Psoas muscle (tissue), 8 donors: ENCODE measurements around the gene WDR55. TPM values are rescaled to one million over a fixed set of nuclear protein-coding genes. Genes with fewer than 3 reads are reported as not detected.
A peak's percentile ranks its signal among the peaks of the same experiment; 100 is the strongest.
"Not testable (repeated sequence)": the region's sequence is repeated elsewhere in the genome, so short reads cannot be mapped to it uniquely, and the experiment has no call there.

ENCODE experiments used
- ATAC-seq, 4 donors: fragments of 200-7000 bp; cut with Tn5 transposase; one replicate each; pipeline ENCODE4 v1.9.1; 2020; ENCODE audit warnings: moderate library complexity in 3 of 4, mild to moderate bottlenecking in 2 of 4
- DNase-seq, 2 donors: peaks; one replicate each; pipeline ENCODE4 v3.0.0-alpha.2; 2020
- H3K27ac ChIP-seq: fragments of 200-600 bp; one replicate; pipeline ENCODE4 v1.8.0; 2022
- H3K27me3 ChIP-seq, 3 donors: fragments of 200-600 bp in 1 of 3; one replicate each; pipeline versions ENCODE4 v1.6.1 to v1.8.0; 2013 to 2022; ENCODE audit warnings: low read length in 2 of 3, mild to moderate bottlenecking in 2 of 3, moderate library complexity in 1 of 3; ENCODE audit not compliant: insufficient read depth in 3 of 3
- H3K36me3 ChIP-seq, 2 donors: fragments of 200-600 bp in 1 of 2; one replicate each; pipeline versions ENCODE4 v1.6.1 to v1.8.0; 2013 to 2022; ENCODE audit warnings: low read depth in 1 of 2, mild to moderate bottlenecking in 1 of 2, moderate library complexity in 1 of 2; ENCODE audit not compliant: insufficient read depth in 1 of 2
- H3K4me1 ChIP-seq: fragments of 200-600 bp; one replicate; pipeline ENCODE4 v1.8.0; 2022
- H3K4me3 ChIP-seq: fragments of 200-600 bp; one replicate; pipeline ENCODE4 v1.8.0; 2022; ENCODE audit warnings: mild to moderate bottlenecking
- H3K9me3 ChIP-seq: fragments of 200-600 bp; one replicate; pipeline ENCODE4 v1.8.0; 2022
- WGBS, 3 donors: extraction: QIAGEN DNeasy Blood & Tissue Kit; methylation state at CpG; one replicate each; pipeline versions ENCODE4 v1.1.6 to v1.1.7; 2013; 5-methylcytosine and 5-hydroxymethylcytosine counted together
- intact Hi-C, 2 donors: fragments of 100-400 bp; cut with DNase I; formaldehyde crosslinking; loops; one replicate each; pipeline versions ENCODE4 v1.11.0 to v1.14.2; 2022
- polyA plus RNA-seq, 3 donors: library from polyadenylated mRNA; stranded (reverse); fragments of 200-250 nt; gene quantifications; one replicate each; pipeline ENCODE4 v1.2.3, GENCODE V29; 2013
- total RNA-seq, 4 donors: library from RNA; stranded (reverse); fragmentation: NEBNext Ultra II Directional in 2 of 4; extraction: Animal tissue kit (Norgen Biotek cat#: 25700) in 2 of 4; gene quantifications; one replicate each; pipeline versions ENCODE4 v1.2.1 to v1.2.4, GENCODE V29; 2021 to 2023
- TF ChIP-seq, protein P1 (sequence below): fragments of 200-600 bp; IDR thresholded peaks from one replicate; pipeline ENCODE4 v1.8.0; 2022; ENCODE audit warnings: antibody characterized with exemption
- donor health status: healthy with polysubstance abuse.
- donor health status: DM: no; HTN: no; CAD: no; lungs with moderate emphysema.
- donor health status: Bipolar disorder and iron deficiency.
- donor health status: healthy.
- donor health status: DM: yes; HTN: yes; CAD: no.
- donor health status: DM: no; HTN: no; CAD: no.
- donor health status: DM: no; HTN: no; CAD: no.
- donor health status: DM: yes; HTN: yes; CAD: no.

Gene WDR55
- total and polyA plus RNA-seq, 7 donors: 9.9 to 33.4 (median 14.4) TPM

DNA sequence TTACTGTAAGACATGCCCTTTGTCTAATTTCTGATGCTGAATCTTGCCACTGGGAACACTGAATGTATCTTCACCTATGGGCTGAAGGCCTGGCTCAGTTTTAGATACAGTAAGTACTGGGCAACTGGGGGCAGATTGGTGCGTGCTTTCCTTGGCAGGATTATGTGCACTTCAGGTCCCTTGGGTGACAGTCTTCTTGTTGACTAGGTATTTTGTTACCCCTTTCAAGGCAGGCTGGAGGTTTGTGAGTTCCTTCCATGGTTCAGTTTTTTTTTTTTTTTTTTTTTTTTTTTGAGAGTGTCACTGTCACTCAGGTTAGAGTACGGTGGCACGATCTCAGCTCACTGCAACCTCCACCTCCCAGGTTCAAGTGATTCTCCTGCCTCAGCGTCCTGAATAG lies 43.1 kb downstream of the WDR55 start:
- TF ChIP-seq, protein P1, sequence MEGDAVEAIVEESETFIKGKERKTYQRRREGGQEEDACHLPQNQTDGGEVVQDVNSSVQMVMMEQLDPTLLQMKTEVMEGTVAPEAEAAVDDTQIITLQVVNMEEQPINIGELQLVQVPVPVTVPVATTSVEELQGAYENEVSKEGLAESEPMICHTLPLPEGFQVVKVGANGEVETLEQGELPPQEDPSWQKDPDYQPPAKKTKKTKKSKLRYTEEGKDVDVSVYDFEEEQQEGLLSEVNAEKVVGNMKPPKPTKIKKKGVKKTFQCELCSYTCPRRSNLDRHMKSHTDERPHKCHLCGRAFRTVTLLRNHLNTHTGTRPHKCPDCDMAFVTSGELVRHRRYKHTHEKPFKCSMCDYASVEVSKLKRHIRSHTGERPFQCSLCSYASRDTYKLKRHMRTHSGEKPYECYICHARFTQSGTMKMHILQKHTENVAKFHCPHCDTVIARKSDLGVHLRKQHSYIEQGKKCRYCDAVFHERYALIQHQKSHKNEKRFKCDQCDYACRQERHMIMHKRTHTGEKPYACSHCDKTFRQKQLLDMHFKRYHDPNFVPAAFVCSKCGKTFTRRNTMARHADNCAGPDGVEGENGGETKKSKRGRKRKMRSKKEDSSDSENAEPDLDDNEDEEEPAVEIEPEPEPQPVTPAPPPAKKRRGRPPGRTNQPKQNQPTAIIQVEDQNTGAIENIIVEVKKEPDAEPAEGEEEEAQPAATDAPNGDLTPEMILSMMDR: no peak
- Histone ChIP-seq H3K9me3 (no peaks in the 10 kb centered on the region), H3K4me1 (no peaks in the 10 kb centered on the region), H3K4me3 (no peak overlapping the region), H3K27me3 (no peaks in the 10 kb centered on the region), H3K27ac (peak overlapping the region; percentile 33), H3K36me3 (peaks cover 7 to 50% of the 10 kb centered on the region in 2 donors)
- intact Hi-C loops: no loop called here
- no peak for ATAC-seq
- WGBS, 3 donors: 58 to 91% (median 71%) methylated on average over 4 of the region's 4 CpGs
- DNase-seq: no peak

DNA sequence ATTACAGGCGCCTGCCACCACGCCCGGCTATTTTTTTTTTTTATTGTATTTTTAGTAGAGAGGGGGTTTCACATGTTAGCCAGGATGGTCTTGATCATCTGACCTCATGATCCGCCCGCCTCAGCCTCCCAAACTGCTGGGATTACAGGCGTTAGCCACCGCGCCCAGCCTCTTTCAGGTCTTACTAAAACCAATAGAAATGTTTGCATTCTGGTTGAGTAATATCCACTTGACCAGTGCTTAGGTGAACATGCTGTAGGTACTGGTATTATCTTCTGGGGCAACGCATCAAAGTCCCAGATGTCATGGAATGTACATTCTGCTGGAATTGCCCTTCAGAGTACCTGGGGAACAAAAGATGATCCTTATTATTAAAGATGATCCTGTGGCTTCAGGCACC lies 44.1 kb downstream of the WDR55 start:
- H3K4me3 ChIP-seq, DNase-seq, H3K4me1 ChIP-seq, H3K27me3 ChIP-seq, H3K27ac ChIP-seq, ATAC-seq, H3K9me3 ChIP-seq, intact Hi-C loops: not testable (repeated sequence)
- H3K36me3 ChIP-seq: peaks cover 6 to 41% of the 10 kb centered on the region in 2 donors
- 90 to 95% (median 91%) methylated on average over 9 of the region's 9 CpGs for WGBS, 3 donors

DNA sequence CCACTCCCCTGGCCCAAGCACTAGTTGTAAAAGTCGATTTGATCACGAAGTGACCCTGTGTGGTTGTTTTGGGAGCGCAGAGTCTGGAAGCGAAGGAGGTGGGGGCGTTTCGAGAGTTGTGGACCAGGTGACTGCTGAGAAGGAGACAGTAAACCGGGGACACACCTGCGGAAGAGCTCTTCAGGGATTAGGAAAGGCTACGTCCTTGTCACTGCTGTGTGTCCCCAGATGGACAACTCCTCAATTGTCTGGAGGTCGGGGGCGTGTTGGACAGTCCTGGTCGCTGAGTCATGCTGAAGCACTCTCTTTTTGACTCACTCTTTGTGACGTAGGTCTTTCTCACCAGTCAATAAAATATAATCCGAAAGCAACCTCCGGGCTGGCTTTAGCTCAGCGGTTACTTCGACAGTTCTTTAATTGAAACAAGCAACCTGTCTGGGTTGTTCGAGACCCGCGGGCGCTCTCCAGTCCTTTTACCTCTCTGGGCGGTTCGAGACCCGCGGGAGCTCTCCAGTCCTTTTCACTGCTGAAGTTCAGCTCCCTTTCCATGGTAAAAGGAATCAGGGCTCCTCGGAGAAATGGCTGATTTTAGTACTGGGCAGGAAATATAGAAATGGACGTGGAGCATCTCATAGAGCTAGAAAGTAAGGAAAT lies 46.3 kb downstream of the WDR55 start:
- peak; percentile 94 to 98 (median 96) for ATAC-seq
- H3K4me3 ChIP-seq: peak overlapping the region; percentile 81
- peak; percentile 85 to 89 for DNase-seq
- H3K4me1 ChIP-seq: no peaks in the 10 kb centered on the region
- no peaks in the 10 kb centered on the region for H3K27me3 ChIP-seq
- H3K27ac ChIP-seq: peak overlapping the region; percentile 91
- 1% methylated on average over 27 of the region's 27 CpGs for WGBS, 3 donors
- peaks cover 0 to 18% of the 10 kb centered on the region in 2 donors for H3K36me3 ChIP-seq
- H3K9me3 ChIP-seq: no peaks in the 10 kb centered on the region
- intact Hi-C loops: no loop called here
- TF ChIP-seq, protein P1: no peak

DNA sequence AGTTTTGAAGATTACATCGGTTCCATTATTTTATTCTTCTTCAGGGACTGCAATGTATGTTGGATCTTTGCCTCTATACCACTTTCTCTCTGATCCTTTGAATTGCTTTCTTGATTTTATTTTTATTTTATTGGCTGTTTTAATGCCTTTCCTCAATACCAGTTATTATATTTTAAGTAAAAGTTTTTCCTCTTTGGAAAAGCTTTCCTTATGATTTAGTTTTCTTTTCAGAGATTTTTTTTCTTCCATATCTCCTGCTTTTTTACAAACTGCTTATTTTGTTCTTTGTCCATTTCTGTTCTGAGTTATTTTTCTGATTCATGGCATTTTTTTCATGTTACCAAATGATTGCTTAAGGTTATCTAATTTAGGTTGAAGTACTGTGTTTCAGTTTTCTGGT lies 47.1 kb downstream of the WDR55 start:
- WGBS, 3 donors: 84 to 94% (median 88%) methylated on average over 1 of the region's 1 CpG
- intact Hi-C loops: no loop called here
- Histone ChIP-seq H3K27me3 (no peaks in the 10 kb centered on the region), H3K9me3 (no peaks in the 10 kb centered on the region), H3K27ac (peak overlapping the region; percentile 91), H3K36me3 (peaks cover 0 to 11% of the 10 kb centered on the region in 2 donors), H3K4me1 (no peaks in the 10 kb centered on the region), H3K4me3 (peak overlapping the region; percentile 81)
- ATAC-seq (no peak), DNase-seq (no peak)
- TF ChIP-seq, protein P1: no peak

DNA sequence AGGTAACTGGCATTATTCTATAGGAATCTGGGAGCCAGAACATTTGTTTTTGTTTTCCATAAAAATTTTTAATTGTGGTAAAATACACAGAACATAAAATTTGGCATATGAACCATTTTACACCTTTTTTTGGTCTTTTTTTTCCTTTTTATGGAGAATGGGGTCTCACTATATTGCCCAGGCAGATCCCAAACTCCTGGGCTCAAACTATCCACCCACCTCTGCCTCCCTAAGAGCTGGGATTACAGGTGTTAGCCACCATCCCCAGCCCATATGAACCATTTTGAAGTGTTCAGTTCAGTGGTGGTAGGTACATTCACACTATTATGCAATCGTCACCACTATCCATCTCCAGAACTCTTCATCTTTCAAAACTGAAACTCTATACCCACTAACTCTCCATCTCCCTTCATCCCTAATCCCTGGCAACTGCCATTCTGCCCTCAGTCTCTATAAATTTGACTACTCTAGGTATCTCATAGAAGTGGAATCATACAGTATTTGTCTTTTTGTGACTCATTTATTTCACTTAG lies 48.9 kb downstream of the WDR55 start:
- Histone ChIP-seq H3K9me3 (no peaks in the 10 kb centered on the region), H3K4me1 (no peaks in the 10 kb centered on the region), H3K36me3 (no peaks in the 10 kb centered on the region), H3K27me3 (peaks cover 0 to 2% (median 0%) of the 10 kb centered on the region in 3 donors), H3K4me3 (no peak overlapping the region), H3K27ac (no peak overlapping the region)
- DNase-seq (no peak), ATAC-seq (no peak)
- WGBS, 3 donors: 58 to 80% (median 68%) methylated on average over 1 of the region's 1 CpG
- intact Hi-C loops: no loop called here
- TF ChIP-seq, protein P1: no peak

- not testable (repeated sequence) for H3K36me3 ChIP-seq, DNase-seq, H3K9me3 ChIP-seq, H3K4me1 ChIP-seq, H3K27ac ChIP-seq, ATAC-seq, H3K27me3 ChIP-seq, H3K4me3 ChIP-seq
- 88 to 97% (median 92%) methylated on average over 2 of the region's 2 CpGs for WGBS, 3 donors
- intact Hi-C loops: loop anchor here in 1 of 2 donors (5.0 kb wide), 1 partner anchor 344 kb away; no protein-coding TSS in a partner anchor
These were observed 51.5 kb downstream of the WDR55 start for GRCh38 chr5:140716238-140716637.
